Measurements from ENCODE around the gene ZNF689.
"Not testable (repeated sequence)": the region's sequence is repeated elsewhere in the genome, so short reads cannot be mapped to it uniquely, and the experiment has no call there.

ZNF689 gene

DNA sequence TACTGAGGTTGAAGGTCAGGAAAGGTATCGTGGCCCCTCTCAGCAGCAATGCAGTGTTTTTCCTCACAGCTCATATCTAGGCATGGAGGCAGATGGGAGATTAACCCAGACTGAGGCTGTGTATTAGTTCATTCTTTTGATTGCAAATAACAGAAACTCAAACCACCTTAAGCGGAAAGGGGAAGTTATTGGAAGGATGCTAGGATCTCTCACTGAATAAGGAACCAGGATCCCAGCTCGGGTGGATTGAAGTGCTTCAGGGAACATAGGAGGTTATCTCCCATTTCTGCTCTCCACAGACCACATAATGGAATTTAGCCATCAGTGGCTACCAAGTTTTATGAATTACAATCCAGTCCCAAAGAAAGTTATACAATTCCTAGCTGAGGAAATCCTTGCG lies 8.2 kb downstream of the ZNF689 start:
- H3K27me3 ChIP-seq (replicated peaks; ENCODE audit: control insufficient read depth, insufficient read depth, low read length, poor library complexity, severe bottlenecking): no peaks in the 10 kb centered on the region
- H3K27ac ChIP-seq (ENCODE audit: insufficient read depth, low read length, poor library complexity, severe bottlenecking): no peak overlapping the region
- no peaks in the 10 kb centered on the region for H3K9me3 ChIP-seq (ENCODE audit: control insufficient read depth, low read length)
- H3K4me1 ChIP-seq (ENCODE audit: control insufficient read depth, insufficient read depth, low read length, poor library complexity, severe bottlenecking): no peaks in the 10 kb centered on the region
- H3K4me3 ChIP-seq (ENCODE audit: insufficient read depth, low read depth, low read length, poor library complexity, severe bottlenecking): no peak overlapping the region
- H3K36me3 ChIP-seq (ENCODE audit: control insufficient read depth, insufficient read depth, low read length): peaks cover 33% of the 10 kb centered on the region
- DNase-seq: no peak

DNA sequence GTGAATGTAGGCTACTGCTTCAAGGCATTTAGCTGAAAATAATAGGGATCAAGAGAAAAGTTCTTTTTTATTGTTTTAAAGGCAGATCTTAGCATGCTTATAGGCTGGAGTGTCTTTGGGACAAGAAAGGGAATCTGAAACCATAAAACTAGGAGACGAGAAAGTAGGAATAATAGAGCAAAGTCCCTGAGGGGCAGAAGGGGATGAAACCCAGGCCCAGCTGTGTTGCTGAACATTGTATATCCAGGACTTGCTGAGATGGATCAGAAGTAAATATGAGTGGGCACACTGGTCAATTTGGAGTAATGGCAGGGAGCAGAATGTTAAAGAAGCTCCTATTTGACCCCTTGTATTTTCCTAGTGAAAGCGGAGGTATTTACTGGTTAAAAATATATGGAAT lies 9.3 kb downstream of the ZNF689 start:
- peaks cover 26% of the 10 kb centered on the region for H3K36me3 ChIP-seq (ENCODE audit: control insufficient read depth, insufficient read depth, low read length)
- no peak for DNase-seq

DNA sequence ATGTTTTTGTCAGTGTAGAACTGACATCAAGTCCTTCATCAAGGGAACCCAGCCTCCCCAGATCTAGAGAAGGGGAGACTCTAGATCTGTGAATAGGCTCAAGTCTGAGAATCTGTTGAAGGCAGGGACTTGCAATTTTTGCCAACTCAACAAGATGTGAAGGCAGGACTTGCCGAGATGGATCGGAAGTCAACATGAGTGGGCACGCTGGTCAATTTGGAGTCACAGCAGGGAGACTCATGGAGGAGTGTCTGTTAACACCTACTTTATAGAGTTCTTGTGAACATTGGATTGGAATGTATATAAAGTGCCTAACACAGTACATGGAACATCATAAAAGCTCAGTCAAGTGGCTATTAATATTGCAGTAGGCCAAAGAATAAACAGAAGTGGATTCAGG lies 10.0 kb downstream of the ZNF689 start:
- Histone ChIP-seq H3K36me3 (ENCODE audit: control insufficient read depth, insufficient read depth, low read length) (peaks cover 22% of the 10 kb centered on the region), H3K4me1 (ENCODE audit: control insufficient read depth, insufficient read depth, low read length, poor library complexity, severe bottlenecking) (no peaks in the 10 kb centered on the region), H3K9me3 (ENCODE audit: control insufficient read depth, low read length) (no peaks in the 10 kb centered on the region), H3K27ac (ENCODE audit: insufficient read depth, low read length, poor library complexity, severe bottlenecking) (no peak overlapping the region), H3K27me3 (replicated peaks; ENCODE audit: control insufficient read depth, insufficient read depth, low read length, poor library complexity, severe bottlenecking) (no peaks in the 10 kb centered on the region), H3K4me3 (ENCODE audit: insufficient read depth, low read depth, low read length, poor library complexity, severe bottlenecking) (no peak overlapping the region)
- no peak for DNase-seq

More for the DNA sequence above, 9.3 kb downstream of the ZNF689 start:
- no peak overlapping the region for H3K4me3 ChIP-seq (ENCODE audit: insufficient read depth, low read depth, low read length, poor library complexity, severe bottlenecking)
- H3K27me3 ChIP-seq (replicated peaks; ENCODE audit: control insufficient read depth, insufficient read depth, low read length, poor library complexity, severe bottlenecking): no peaks in the 10 kb centered on the region
- H3K27ac ChIP-seq (ENCODE audit: insufficient read depth, low read length, poor library complexity, severe bottlenecking): no peak overlapping the region
- no peaks in the 10 kb centered on the region for H3K4me1 ChIP-seq (ENCODE audit: control insufficient read depth, insufficient read depth, low read length, poor library complexity, severe bottlenecking)
- no peaks in the 10 kb centered on the region for H3K9me3 ChIP-seq (ENCODE audit: control insufficient read depth, low read length)

DNA sequence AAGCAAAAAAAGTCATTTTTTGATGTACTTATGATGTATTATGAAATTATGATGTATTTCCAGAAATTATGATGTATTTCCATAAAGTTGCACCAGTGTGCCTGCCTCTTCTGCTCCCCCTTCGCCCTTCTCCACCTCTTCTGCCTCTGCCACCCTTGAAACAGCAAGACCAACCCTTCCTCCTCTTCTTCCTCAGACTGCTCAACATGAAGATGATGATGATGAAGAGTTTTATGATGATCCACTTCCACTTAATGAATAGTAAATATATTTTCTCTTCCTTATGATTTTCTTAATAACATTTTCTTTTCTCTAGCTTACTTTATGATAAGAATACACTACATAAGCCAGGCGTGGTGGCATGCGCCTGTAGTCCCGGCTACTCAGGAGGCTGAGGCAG lies 17.3 kb downstream of the ZNF689 start:
- Histone ChIP-seq H3K4me3 (ENCODE audit: insufficient read depth, low read depth, low read length, poor library complexity, severe bottlenecking) (no peak overlapping the region), H3K9me3 (ENCODE audit: control insufficient read depth, low read length) (no peaks in the 10 kb centered on the region), H3K36me3 (ENCODE audit: control insufficient read depth, insufficient read depth, low read length) (no peaks in the 10 kb centered on the region), H3K27me3 (replicated peaks; ENCODE audit: control insufficient read depth, insufficient read depth, low read length, poor library complexity, severe bottlenecking) (no peaks in the 10 kb centered on the region), H3K4me1 (ENCODE audit: control insufficient read depth, insufficient read depth, low read length, poor library complexity, severe bottlenecking) (no peaks in the 10 kb centered on the region), H3K27ac (ENCODE audit: insufficient read depth, low read length, poor library complexity, severe bottlenecking) (no peak overlapping the region)
- no peak for DNase-seq

DNA sequence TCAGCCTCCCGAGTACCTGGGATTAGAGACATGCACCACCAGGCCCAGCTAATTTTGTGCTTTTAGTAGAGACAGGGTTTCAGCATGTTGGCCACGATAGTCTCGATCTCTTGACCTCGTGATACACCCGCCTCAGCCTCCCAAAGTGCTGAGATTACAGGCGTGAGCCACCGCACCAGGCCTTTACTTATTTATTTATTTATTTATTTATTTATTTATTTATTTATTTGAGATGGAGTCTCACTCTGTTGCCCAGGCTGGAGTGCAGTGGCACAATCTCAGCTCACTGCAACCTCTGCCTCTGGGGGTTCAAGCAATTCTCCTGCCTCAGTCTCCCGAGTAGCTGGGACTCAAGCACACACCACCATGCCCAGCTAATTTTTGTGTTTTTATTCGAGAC lies 19.3 kb downstream of the ZNF689 start:
- H3K9me3 ChIP-seq (ENCODE audit: control insufficient read depth, low read length); H3K27me3 ChIP-seq (replicated peaks; ENCODE audit: control insufficient read depth, insufficient read depth, low read length, poor library complexity, severe bottlenecking); DNase-seq; H3K4me1 ChIP-seq (ENCODE audit: control insufficient read depth, insufficient read depth, low read length, poor library complexity, severe bottlenecking); H3K36me3 ChIP-seq (ENCODE audit: control insufficient read depth, insufficient read depth, low read length); H3K27ac ChIP-seq (ENCODE audit: insufficient read depth, low read length, poor library complexity, severe bottlenecking); H3K4me3 ChIP-seq (ENCODE audit: insufficient read depth, low read depth, low read length, poor library complexity, severe bottlenecking): not testable (repeated sequence)

DNA sequence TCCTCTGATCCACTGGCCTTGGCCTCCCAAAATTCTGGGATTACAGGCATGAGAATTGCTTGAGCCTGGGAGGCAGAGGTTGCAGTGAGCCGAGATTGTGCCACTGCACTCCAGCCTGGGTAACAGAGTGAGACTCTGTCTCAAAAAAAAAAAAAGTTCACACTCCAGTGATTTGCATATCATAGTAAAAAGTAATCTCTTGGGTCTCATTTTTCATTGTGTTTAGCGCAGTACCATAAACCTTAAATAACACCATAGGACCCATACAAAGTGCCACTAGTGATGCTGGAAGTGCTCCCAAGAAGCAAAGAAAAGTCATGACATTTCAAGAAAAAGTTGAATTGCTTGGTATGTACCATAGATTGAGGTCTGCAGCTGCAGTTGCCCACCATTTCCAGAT lies 20.6 kb downstream of the ZNF689 start:
- not testable (repeated sequence) for DNase-seq; H3K27ac ChIP-seq (ENCODE audit: insufficient read depth, low read length, poor library complexity, severe bottlenecking); H3K27me3 ChIP-seq (replicated peaks; ENCODE audit: control insufficient read depth, insufficient read depth, low read length, poor library complexity, severe bottlenecking); H3K4me3 ChIP-seq (ENCODE audit: insufficient read depth, low read depth, low read length, poor library complexity, severe bottlenecking); H3K36me3 ChIP-seq (ENCODE audit: control insufficient read depth, insufficient read depth, low read length); H3K9me3 ChIP-seq (ENCODE audit: control insufficient read depth, low read length)
- peaks cover 13% of the 10 kb centered on the region for H3K4me1 ChIP-seq (ENCODE audit: control insufficient read depth, insufficient read depth, low read length, poor library complexity, severe bottlenecking)

DNA sequence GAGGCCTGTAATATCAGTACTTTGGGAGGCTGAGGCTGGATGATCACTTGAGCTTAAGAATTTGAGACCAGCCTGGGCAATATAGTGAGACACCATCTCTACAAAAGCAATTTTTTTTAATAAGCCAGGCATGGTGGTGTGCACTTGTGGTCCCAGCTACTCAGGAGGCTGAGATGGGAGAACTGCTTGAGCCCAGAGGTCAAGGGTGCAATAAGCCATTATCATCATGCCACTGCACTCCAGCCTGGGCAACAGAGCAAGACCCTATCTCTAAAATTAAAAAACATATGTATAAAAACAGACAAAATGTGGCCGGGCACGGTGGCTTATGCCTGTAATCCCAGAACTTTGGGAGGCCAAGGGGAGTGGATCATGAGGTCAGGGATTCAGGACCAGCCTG lies 21.5 kb downstream of the ZNF689 start:
- H3K4me3 ChIP-seq (ENCODE audit: insufficient read depth, low read depth, low read length, poor library complexity, severe bottlenecking): no peak overlapping the region
- H3K9me3 ChIP-seq (ENCODE audit: control insufficient read depth, low read length): no peaks in the 10 kb centered on the region
- peaks cover 13% of the 10 kb centered on the region for H3K4me1 ChIP-seq (ENCODE audit: control insufficient read depth, insufficient read depth, low read length, poor library complexity, severe bottlenecking)
- no peaks in the 10 kb centered on the region for H3K27me3 ChIP-seq (replicated peaks; ENCODE audit: control insufficient read depth, insufficient read depth, low read length, poor library complexity, severe bottlenecking)
- H3K27ac ChIP-seq (ENCODE audit: insufficient read depth, low read length, poor library complexity, severe bottlenecking): no peak overlapping the region
- no peak for DNase-seq
- H3K36me3 ChIP-seq (ENCODE audit: control insufficient read depth, insufficient read depth, low read length): no peaks in the 10 kb centered on the region

DNA sequence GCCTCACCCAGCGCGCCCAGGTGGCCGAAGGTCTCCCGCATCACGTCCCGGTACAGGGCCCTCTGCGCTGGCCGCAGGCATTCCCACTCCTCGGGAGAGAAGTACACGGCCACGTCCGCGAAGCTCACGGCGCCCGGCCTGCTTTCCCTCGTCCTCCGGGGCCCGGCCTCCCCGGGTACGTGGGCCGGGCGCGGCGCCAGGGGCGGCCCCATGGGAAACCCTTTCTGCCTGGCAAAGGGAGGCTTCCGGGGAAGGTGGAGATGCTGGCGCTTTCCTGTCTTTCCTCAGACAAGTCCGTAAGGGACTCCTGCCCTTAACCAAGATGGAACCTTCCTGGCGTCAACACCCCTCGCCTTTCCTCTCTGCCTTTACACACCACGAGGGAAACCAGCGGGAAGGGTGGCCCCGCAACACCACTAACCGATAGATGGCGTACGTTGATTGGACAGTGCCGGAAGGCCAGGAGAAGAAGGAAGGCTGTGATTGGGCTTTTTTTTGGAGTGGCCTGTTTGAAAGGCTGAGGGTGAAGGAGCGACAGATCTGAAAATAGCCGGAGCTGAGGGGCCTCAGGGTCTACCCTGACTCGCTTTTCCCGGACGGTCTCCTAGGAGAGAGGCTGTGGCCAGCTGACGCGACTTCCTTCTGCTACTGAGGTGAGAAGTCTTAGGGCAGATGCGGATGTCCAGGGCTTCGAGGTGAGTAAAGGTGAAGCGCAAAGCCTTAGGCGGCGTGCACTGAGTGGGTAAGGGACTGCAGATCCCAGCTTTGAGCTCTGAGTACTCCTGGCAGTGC lies 24.6 kb downstream of the ZNF689 start, which contains the start of gene ZNF785:
TSS of gene ZNF785 (minus strand) at position 298 of the 792 bp plus-strand sequence. CDS start at position 212, 86 bp downstream.
- no peaks in the 10 kb centered on the region for H3K9me3 ChIP-seq (ENCODE audit: control insufficient read depth, low read length)
- DNase-seq: peak; percentile 87 to 92 (median 92)
- H3K27me3 ChIP-seq (replicated peaks; ENCODE audit: control insufficient read depth, insufficient read depth, low read length, poor library complexity, severe bottlenecking): no peaks in the 10 kb centered on the region
- H3K36me3 ChIP-seq (ENCODE audit: control insufficient read depth, insufficient read depth, low read length): peaks cover 14% of the 10 kb centered on the region
- peak within 1 kb of the TSS; percentile 60 for H3K4me3 ChIP-seq (ENCODE audit: insufficient read depth, low read depth, low read length, poor library complexity, severe bottlenecking)
- H3K4me1 ChIP-seq (ENCODE audit: control insufficient read depth, insufficient read depth, low read length, poor library complexity, severe bottlenecking): peaks cover 13% of the 10 kb centered on the region
- H3K27ac ChIP-seq (ENCODE audit: insufficient read depth, low read length, poor library complexity, severe bottlenecking): peak within 1 kb of the TSS; percentile 76

DNA sequence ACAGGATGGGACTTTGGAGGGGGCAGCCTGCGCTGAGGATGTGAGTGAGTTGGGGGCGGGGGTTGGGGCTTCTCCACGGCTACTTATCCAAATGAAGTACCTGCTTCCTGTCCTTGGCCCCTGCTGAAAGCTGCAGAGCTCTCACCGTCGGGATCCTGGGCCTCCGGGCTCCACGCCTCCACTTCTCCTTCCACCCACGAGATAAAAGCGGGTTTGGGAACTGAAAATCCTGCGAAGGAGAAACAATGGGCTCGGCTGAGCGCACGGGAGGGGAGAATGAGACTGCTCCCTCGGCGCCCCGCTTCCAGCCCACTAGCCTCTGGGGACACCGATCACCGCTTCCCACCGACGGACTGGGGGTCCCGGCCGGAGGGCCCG lies 25.2 kb downstream of the ZNF689 start:
- no peak for DNase-seq
- H3K4me3 ChIP-seq (ENCODE audit: insufficient read depth, low read depth, low read length, poor library complexity, severe bottlenecking): peak overlapping the region; percentile 60

DNA sequence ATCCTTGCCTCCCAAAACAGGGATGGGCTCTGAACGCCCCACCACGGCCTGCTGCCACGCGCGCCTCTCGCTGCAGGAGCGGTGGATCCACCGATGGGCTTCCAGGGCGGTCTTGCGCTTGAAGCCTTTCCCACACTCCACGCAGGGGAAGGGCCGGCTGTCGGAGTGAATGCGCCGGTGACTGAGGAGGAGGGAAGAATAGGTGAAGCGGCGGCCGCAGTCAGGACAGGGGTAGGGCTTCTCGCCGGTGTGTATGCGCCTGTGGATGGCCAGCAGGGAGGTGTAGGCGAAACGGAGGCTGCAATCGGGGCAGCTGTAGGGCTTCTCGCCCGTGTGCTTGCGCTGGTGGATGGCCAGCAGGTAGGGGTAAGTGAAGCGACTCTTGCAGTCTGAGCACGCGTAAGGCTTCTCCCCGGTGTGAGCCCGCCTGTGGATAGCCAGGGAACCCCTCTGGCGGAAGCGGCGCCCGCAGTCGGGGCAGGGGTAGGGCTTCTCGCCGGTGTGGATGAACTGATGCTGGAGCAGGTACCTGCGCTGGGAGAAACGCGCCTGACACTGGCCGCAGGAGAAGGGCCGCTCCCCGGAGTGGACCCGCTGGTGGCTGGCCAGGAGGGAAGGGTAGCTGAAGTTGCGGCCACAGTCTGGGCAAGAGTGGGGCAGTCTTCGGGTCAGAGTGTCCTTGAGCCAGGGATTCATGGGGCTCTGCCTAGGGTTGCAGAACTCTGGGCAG lies 27.4 kb downstream of the ZNF689 start:
- H3K4me1 ChIP-seq (ENCODE audit: control insufficient read depth, insufficient read depth, low read length, poor library complexity, severe bottlenecking): peaks cover 13% of the 10 kb centered on the region
- no peak overlapping the region for H3K27ac ChIP-seq (ENCODE audit: insufficient read depth, low read length, poor library complexity, severe bottlenecking)
- no peak for DNase-seq
- H3K27me3 ChIP-seq (replicated peaks; ENCODE audit: control insufficient read depth, insufficient read depth, low read length, poor library complexity, severe bottlenecking): no peaks in the 10 kb centered on the region
- no peak overlapping the region for H3K4me3 ChIP-seq (ENCODE audit: insufficient read depth, low read depth, low read length, poor library complexity, severe bottlenecking)
- H3K36me3 ChIP-seq (ENCODE audit: control insufficient read depth, insufficient read depth, low read length): peaks cover 14% of the 10 kb centered on the region
- H3K9me3 ChIP-seq (ENCODE audit: control insufficient read depth, low read length): no peaks in the 10 kb centered on the region

More for the DNA sequence above, 25.2 kb downstream of the ZNF689 start:
- Histone ChIP-seq H3K36me3 (ENCODE audit: control insufficient read depth, insufficient read depth, low read length) (peaks cover 14% of the 10 kb centered on the region), H3K4me1 (ENCODE audit: control insufficient read depth, insufficient read depth, low read length, poor library complexity, severe bottlenecking) (peaks cover 13% of the 10 kb centered on the region), H3K9me3 (ENCODE audit: control insufficient read depth, low read length) (no peaks in the 10 kb centered on the region), H3K27me3 (replicated peaks; ENCODE audit: control insufficient read depth, insufficient read depth, low read length, poor library complexity, severe bottlenecking) (no peaks in the 10 kb centered on the region), H3K27ac (ENCODE audit: insufficient read depth, low read length, poor library complexity, severe bottlenecking) (peak overlapping the region; percentile 76)

All from effector memory CD4-positive, alpha-beta T cell (primary cell).